Mesodermal cell (in vitro differentiated cells): Measurements from ENCODE around the gene CPD.

Experiments used
- H3K27ac ChIP-seq: 2 replicates; pipeline ENCODE4 v1.7.0; 2013; ENCODE audit warnings: mild to moderate bottlenecking, low read depth, low read length, moderate library complexity; ENCODE audit not compliant: severe bottlenecking
- H3K36me3 ChIP-seq: 2 replicates; pipeline ENCODE4 v1.7.1; 2013; ENCODE audit warnings: mild to moderate bottlenecking, low read length, moderate library complexity; ENCODE audit not compliant: control insufficient read depth, insufficient read depth
- H3K4me1 ChIP-seq: one replicate; pipeline ENCODE4 v1.7.1; 2013; ENCODE audit warnings: mild to moderate bottlenecking, low read length; ENCODE audit not compliant: insufficient read depth, control insufficient read depth, poor library complexity, severe bottlenecking
- H3K4me3 ChIP-seq: 2 replicates; pipeline ENCODE4 v1.7.0; 2013; ENCODE audit warnings: low read length, control low read depth, mild to moderate bottlenecking; ENCODE audit not compliant: insufficient read depth, poor library complexity, severe bottlenecking; ENCODE audit errors: extremely low read depth
- H3K9me3 ChIP-seq: 2 replicates; pipeline ENCODE4 v1.7.1; 2013; ENCODE audit warnings: mild to moderate bottlenecking, low read length, moderate library complexity; ENCODE audit not compliant: control insufficient read depth
- WGBS, 2 experiments: methylation state at CpG; one replicate each; pipeline ENCODE4 v1.1.5; 2013; ENCODE audit warnings: missing lambda C conversion rate in 2 of 2; ENCODE audit not compliant: insufficient coverage in 2 of 2; 5-methylcytosine and 5-hydroxymethylcytosine counted together

CPD gene

DNA sequence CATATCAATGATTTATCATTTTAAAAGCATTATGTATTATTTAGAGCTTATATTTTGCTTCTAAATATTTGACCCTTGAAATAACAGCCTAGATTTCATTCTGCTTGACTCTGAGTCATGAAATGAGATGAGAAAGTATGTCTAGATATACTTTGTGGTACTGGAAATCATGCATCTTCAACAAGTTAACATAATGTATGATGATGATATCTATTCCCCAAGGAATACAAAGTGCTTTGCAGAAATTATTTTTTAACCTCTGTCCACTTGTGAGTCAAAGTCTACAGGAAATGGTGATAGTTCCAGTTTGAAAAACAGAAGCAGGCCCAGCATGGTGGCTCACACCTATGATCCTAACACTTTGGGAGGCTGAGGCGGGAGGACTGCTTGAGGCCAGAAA is 134.6 kb downstream of the CPD start:
- H3K27ac ChIP-seq = no peak overlapping the region
- no peaks in the 10 kb centered on the region for H3K4me1 ChIP-seq
- H3K9me3 ChIP-seq = no peaks in the 10 kb centered on the region
- peaks cover 42% of the 10 kb centered on the region for H3K36me3 ChIP-seq
- WGBS, 2 experiments = 100% methylated on average over 1 of the region's 1 CpG
- H3K4me3 ChIP-seq = no peak overlapping the region

DNA sequence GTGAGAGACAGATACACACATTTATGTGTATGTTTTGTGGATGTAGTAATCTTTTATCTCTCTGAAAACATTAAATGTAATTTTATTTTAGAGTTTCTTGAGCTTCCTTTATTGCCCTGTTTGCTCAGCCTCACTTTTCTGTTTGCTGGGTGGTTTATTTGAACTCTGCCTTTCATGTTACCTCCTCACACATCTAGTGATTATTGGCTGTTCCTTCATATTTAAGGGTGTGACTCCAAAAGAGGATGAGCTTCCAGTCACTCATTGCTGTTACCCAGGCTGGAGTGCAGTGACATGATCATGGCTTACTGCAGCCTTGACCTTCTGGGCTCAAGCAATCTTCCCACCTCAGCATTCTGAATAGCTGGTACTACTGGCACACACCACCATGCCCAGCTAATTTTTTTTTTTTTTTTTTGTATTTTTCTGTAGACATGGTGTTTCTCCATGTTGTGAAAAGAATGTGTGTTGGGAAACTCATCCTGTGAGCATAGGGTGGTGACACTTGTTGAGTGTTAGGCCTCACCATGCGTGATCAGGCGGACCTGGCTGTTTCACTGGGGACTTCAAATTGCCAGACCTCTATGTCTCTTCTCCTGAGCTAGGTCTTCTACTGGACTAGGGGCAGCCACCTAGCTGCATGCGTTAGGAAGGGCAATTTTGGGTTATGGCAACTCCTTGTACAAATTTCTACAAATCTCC is 136.3 kb downstream of the CPD start:
- H3K9me3 ChIP-seq = no peaks in the 10 kb centered on the region
- H3K36me3 ChIP-seq = peaks cover 55% of the 10 kb centered on the region
- H3K4me3 ChIP-seq = no peak overlapping the region
- 100% methylated on average over 1 to 2 of the region's 3 CpGs for WGBS, 2 experiments
- H3K27ac ChIP-seq = no peak overlapping the region
- peaks cover 2% of the 10 kb centered on the region for H3K4me1 ChIP-seq

GRCh38 chr17:30517786-30518185 is 139.1 kb downstream of the CPD start:
- 95 to 100% methylated on average over 1 of the region's 1 CpG for WGBS, 2 experiments
- Histone ChIP-seq H3K4me3 (no peak overlapping the region), H3K36me3 (peaks cover 76% of the 10 kb centered on the region), H3K9me3 (peaks cover 11% of the 10 kb centered on the region), H3K4me1 (peaks cover 2% of the 10 kb centered on the region), H3K27ac (no peak overlapping the region)

GRCh38 chr17:30519166-30519565 is 140.4 kb downstream of the CPD start:
- Histone ChIP-seq H3K4me3 (no peak overlapping the region), H3K9me3 (peaks cover 11% of the 10 kb centered on the region), H3K4me1 (peaks cover 2% of the 10 kb centered on the region), H3K36me3 (peaks cover 69% of the 10 kb centered on the region), H3K27ac (no peak overlapping the region)
- 92 to 97% methylated on average over 3 to 4 of the region's 5 CpGs for WGBS, 2 experiments
